K562 (cell line): ENCODE measurements around the gene PARD6B. TPM values are rescaled to one million over a fixed set of nuclear protein-coding genes. Genes with fewer than 3 reads are reported as not detected.

Experiments
- CBFA2T3 ChIP-seq: fragments of 450-650 bp; IDR thresholded peaks from 2 replicates; pipeline ENCODE4 v1.6.1; 2017
- CCNT2 ChIP-seq: IDR thresholded peaks from 2 replicates; pipeline ENCODE4 v1.6.1; 2011; ENCODE audit warnings: borderline replicate concordance, low read depth, mild to moderate bottlenecking, moderate library complexity, mixed read lengths, low read length; ENCODE audit not compliant: insufficient read length; ENCODE audit errors: extremely low read depth
- ID3 ChIP-seq, 2 experiments: fragments of 250-450 bp in 1 of 2; fragments of 450-650 bp in 1 of 2; sonication (Bioruptor Pico) in 1 of 2; IDR thresholded peaks; 2 replicates each; pipeline versions ENCODE4 v1.6.1 to v1.8.0; 2016 to 2021; ENCODE audit warnings: mild to moderate bottlenecking in 2 of 2, moderate library complexity in 2 of 2, missing compliant biosample characterization in 1 of 2, missing genetic modification characterization in 1 of 2
- MAX ChIP-seq: sonication (generic); formaldehyde crosslinking; IDR thresholded peaks from 2 replicates; pipeline ENCODE4 v1.9.0; 2022; ENCODE audit warnings: mild to moderate bottlenecking, missing genetic modification reagents
- PHF8 ChIP-seq: fragments of 200-600 bp; sonication (generic); IDR thresholded peaks from 2 replicates; pipeline ENCODE4 v1.6.1; 2012; ENCODE audit warnings: mixed run types, mild to moderate bottlenecking, inconsistent platforms, low read length, moderate library complexity, borderline replicate concordance
- POLR2B ChIP-seq: fragments of 450-650 bp; IDR thresholded peaks from 2 replicates; pipeline ENCODE4 v1.6.1; 2018; ENCODE audit warnings: low read depth; ENCODE audit not compliant: partially characterized antibody
- TAF1 ChIP-seq: IDR thresholded peaks from 2 replicates; pipeline ENCODE4 v1.6.1; 2011; ENCODE audit warnings: mild to moderate bottlenecking, low read length, moderate library complexity; ENCODE audit not compliant: insufficient read depth, control insufficient read depth, severe bottlenecking; ENCODE audit errors: extremely low read depth
- TEAD1 ChIP-seq, 2 experiments: fragments of 450-650 bp in 1 of 2; sonication (generic) in 1 of 2; formaldehyde crosslinking; IDR thresholded peaks; 2 replicates each; pipeline versions ENCODE4 v1.4.0 to v1.8.0; 2020 to 2022; ENCODE audit warnings: mild to moderate bottlenecking in 2 of 2, missing genetic modification reagents in 1 of 2
- ZBTB5 ChIP-seq: fragments of 450-650 bp; IDR thresholded peaks from 2 replicates; pipeline ENCODE4 v1.6.1; 2017; ENCODE audit warnings: antibody characterized with exemption
- polyA plus RNA-seq, 8 experiments: library from polyadenylated mRNA; depleted of rRNA in 4 of 8; stranded (reverse) in 5 of 8; unstranded in 3 of 8; fragments of >200 nt; fragmentation: Nextera tagmentation in 2 of 8; fragmentation: Illumina TruSeq in 1 of 8; extraction: Ambion mirVana in 2 of 8; extraction: Trizol in 1 of 8; gene quantifications; 2 replicates each; pipeline versions ENCODE4 v1.2.1 to v1.2.3, GENCODE V29; 2011 to 2014; ENCODE audit warnings: inconsistent platforms in 1 of 8, missing spikeins in 1 of 8
- total RNA-seq, 7 experiments: library from RNA; depleted of rRNA in 6 of 7; stranded (reverse); fragments of >200 nt in 6 of 7; fragmentation: Illumina TruSeq in 2 of 7; extraction: Trizol in 2 of 7; gene quantifications; 2 replicates each; pipeline versions ENCODE4 v1.2.1 to v1.2.3, GENCODE V29; 2011 to 2021; ENCODE audit warnings: low replicate concordance in 1 of 7
- TF ChIP-seq, protein P1 (sequence below), 2 experiments: fragments of 450-650 bp; conservative IDR thresholded peaks; 2 replicates each; pipeline ENCODE4 v1.6.1; 2017; ENCODE audit warnings: mild to moderate bottlenecking in 2 of 2, moderate library complexity in 2 of 2
- TF ChIP-seq, protein P2 (sequence below), 2 experiments: fragments of 450-650 bp in 1 of 2; IDR thresholded peaks; 2 replicates each; pipeline ENCODE4 v1.6.1; 2011 to 2017; ENCODE audit warnings: low read depth in 2 of 2, antibody characterized with exemption in 1 of 2, borderline replicate concordance in 1 of 2, low read length in 1 of 2, mild to moderate bottlenecking in 1 of 2, mixed read lengths in 1 of 2; ENCODE audit not compliant: control insufficient read depth in 1 of 2

Gene PARD6B
- total and polyA plus RNA-seq, 9 of the 15 experiments (the other 6 are each of a cell fraction or from before 2014, with no cell fraction given): 1.7 to 12.3 (median 5.5) TPM

GRCh38 chr20:50731055-50731929 is at the start of gene PARD6B (continued):
- TF ChIP-seq ZBTB5 (no peak), POLR2B (peak; percentile 56), TAF1 (peak; percentile 84), MAX (CRISPR knock-in tag) (peak; percentile 88), CCNT2 (peak; percentile 75), ID3 (CRISPR knock-in tag; IDR thresholded peaks at IDR 0.05) (no peak), ID3 (tag; IDR thresholded peaks at IDR 0.05) (peak; percentile 69; the same call in 1 of the 2 replicates), CBFA2T3 (no peak), TEAD1 (CRISPR knock-in tag; IDR thresholded peaks at IDR 0.05) (0 out of 4 replicates have a peak, but pooled peaks of 1 of the 2 experiments have one; percentile 32), PHF8 (peak; percentile 69; the same call in 1 of the 2 replicates)
- TF ChIP-seq, protein P1, sequence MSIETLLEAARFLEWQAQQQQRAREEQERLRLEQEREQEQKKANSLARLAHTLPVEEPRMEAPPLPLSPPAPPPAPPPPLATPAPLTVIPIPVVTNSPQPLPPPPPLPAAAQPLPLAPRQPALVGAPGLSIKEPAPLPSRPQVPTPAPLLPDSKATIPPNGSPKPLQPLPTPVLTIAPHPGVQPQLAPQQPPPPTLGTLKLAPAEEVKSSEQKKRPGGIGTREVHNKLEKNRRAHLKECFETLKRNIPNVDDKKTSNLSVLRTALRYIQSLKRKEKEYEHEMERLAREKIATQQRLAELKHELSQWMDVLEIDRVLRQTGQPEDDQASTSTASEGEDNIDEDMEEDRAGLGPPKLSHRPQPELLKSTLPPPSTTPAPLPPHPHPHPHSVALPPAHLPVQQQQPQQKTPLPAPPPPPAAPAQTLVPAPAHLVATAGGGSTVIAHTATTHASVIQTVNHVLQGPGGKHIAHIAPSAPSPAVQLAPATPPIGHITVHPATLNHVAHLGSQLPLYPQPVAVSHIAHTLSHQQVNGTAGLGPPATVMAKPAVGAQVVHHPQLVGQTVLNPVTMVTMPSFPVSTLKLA (conservative IDR thresholded peaks at IDR 0.05): peak; percentile 64 to 84
- TF ChIP-seq, protein P2, sequence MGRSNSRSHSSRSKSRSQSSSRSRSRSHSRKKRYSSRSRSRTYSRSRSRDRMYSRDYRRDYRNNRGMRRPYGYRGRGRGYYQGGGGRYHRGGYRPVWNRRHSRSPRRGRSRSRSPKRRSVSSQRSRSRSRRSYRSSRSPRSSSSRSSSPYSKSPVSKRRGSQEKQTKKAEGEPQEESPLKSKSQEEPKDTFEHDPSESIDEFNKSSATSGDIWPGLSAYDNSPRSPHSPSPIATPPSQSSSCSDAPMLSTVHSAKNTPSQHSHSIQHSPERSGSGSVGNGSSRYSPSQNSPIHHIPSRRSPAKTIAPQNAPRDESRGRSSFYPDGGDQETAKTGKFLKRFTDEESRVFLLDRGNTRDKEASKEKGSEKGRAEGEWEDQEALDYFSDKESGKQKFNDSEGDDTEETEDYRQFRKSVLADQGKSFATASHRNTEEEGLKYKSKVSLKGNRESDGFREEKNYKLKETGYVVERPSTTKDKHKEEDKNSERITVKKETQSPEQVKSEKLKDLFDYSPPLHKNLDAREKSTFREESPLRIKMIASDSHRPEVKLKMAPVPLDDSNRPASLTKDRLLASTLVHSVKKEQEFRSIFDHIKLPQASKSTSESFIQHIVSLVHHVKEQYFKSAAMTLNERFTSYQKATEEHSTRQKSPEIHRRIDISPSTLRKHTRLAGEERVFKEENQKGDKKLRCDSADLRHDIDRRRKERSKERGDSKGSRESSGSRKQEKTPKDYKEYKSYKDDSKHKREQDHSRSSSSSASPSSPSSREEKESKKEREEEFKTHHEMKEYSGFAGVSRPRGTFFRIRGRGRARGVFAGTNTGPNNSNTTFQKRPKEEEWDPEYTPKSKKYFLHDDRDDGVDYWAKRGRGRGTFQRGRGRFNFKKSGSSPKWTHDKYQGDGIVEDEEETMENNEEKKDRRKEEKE (IDR thresholded peaks at IDR 0.05; ENCODE audit: borderline replicate concordance in 1 of 2, control insufficient read depth in 1 of 2, low read depth in 2 of 2, low read length in 1 of 2): 0 out of 4 replicates have a peak, but pooled peaks of 1 of the 2 experiments have one; percentile 63
